ENCODE data around the gene GTF2F1. TPM values are rescaled to one million over a fixed set of nuclear protein-coding genes. Genes with fewer than 3 reads are reported as not detected.

GTF2F1 gene
- total and polyA plus RNA-seq, 9 of the 15 experiments (the other 6 are each of a cell fraction or from before 2014, with no cell fraction given) = 4.7 to 75.4 (median 68.4) TPM

DNA sequence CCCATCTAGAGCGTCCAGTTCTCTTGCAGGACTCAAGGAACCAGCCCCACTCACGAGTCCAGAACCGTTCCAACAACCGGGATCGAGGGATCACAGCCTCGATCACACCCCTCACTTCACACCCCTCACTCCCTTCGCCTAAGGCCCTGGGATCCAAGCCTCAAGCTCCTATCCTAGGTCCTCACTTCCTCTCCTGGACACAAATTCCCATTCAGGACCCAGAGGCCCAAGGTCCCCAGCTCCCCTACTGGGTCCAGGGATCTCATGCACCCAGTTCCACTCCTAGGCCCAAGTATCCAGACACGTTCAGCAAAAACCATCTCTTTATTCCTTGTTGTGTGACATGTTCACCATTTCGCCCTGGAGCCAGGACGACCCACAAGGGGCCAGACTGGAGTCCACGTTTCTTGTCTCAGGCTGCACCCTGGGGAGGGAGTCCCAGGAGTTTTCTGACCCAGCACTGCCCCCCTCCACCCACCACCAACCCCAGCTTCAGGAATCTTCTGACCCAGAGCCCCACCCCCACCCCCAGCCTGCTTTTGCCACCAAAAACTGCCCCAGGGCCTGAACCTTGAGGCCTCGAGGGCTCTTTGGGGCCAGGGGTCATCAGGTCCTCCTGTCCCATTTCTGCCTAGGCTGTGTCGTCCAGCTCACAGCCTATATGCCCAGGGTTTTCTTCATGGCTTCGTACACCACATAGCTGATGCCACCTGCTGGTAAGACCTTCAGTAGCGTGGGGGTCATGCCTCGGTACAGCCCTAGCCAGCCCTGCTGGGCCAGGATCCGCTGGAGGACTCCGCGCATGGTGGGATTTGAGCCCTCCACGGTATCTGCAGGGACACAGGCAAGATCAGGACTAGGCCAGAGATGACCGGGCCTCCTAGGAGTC lies 33.0 kb upstream of the GTF2F1 start (continued):
- TF ChIP-seq MCM2 (IDR thresholded peaks at IDR 0.05; ENCODE audit: low read depth) = no peak
- TF ChIP-seq POLR2AphosphoS2 (IDR thresholded peaks at IDR 0.05; ENCODE audit: low read length) = no peak
- TF ChIP-seq ZNF12 (CRISPR knock-in tag; IDR thresholded peaks at IDR 0.05) = peak; percentile 13; the same call in 1 of the 2 replicates
- TF ChIP-seq, protein P1, sequence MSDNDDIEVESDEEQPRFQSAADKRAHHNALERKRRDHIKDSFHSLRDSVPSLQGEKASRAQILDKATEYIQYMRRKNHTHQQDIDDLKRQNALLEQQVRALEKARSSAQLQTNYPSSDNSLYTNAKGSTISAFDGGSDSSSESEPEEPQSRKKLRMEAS (CRISPR knock-in tag; IDR thresholded peaks at IDR 0.05) = peak; percentile 61; the same call in 1 of the 2 replicates
- TF ChIP-seq, protein P2, sequence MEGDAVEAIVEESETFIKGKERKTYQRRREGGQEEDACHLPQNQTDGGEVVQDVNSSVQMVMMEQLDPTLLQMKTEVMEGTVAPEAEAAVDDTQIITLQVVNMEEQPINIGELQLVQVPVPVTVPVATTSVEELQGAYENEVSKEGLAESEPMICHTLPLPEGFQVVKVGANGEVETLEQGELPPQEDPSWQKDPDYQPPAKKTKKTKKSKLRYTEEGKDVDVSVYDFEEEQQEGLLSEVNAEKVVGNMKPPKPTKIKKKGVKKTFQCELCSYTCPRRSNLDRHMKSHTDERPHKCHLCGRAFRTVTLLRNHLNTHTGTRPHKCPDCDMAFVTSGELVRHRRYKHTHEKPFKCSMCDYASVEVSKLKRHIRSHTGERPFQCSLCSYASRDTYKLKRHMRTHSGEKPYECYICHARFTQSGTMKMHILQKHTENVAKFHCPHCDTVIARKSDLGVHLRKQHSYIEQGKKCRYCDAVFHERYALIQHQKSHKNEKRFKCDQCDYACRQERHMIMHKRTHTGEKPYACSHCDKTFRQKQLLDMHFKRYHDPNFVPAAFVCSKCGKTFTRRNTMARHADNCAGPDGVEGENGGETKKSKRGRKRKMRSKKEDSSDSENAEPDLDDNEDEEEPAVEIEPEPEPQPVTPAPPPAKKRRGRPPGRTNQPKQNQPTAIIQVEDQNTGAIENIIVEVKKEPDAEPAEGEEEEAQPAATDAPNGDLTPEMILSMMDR (IDR thresholded peaks at IDR 0.05 in 2 of 3, conservative IDR thresholded peaks at IDR 0.05 in 1 of 3; ENCODE audit: insufficient read depth in 2 of 3, low read depth in 1 of 3, low read length in 3 of 3) = peak; percentile 30 to 53 (median 45)
- TF ChIP-seq, protein P3, sequence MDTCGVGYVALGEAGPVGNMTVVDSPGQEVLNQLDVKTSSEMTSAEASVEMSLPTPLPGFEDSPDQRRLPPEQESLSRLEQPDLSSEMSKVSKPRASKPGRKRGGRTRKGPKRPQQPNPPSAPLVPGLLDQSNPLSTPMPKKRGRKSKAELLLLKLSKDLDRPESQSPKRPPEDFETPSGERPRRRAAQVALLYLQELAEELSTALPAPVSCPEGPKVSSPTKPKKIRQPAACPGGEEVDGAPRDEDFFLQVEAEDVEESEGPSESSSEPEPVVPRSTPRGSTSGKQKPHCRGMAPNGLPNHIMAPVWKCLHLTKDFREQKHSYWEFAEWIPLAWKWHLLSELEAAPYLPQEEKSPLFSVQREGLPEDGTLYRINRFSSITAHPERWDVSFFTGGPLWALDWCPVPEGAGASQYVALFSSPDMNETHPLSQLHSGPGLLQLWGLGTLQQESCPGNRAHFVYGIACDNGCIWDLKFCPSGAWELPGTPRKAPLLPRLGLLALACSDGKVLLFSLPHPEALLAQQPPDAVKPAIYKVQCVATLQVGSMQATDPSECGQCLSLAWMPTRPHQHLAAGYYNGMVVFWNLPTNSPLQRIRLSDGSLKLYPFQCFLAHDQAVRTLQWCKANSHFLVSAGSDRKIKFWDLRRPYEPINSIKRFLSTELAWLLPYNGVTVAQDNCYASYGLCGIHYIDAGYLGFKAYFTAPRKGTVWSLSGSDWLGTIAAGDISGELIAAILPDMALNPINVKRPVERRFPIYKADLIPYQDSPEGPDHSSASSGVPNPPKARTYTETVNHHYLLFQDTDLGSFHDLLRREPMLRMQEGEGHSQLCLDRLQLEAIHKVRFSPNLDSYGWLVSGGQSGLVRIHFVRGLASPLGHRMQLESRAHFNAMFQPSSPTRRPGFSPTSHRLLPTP (IDR thresholded peaks at IDR 0.05; ENCODE audit: borderline replicate concordance, extremely low read depth, insufficient read length) = no peak
- TF ChIP-seq FOSL1 (tag; conservative IDR thresholded peaks at IDR 0.05) = no peak
- no peak for TF ChIP-seq ZNF124 (CRISPR knock-in tag; IDR thresholded peaks at IDR 0.05)
- no peak for TF ChIP-seq ZNF79 (CRISPR knock-in tag; IDR thresholded peaks at IDR 0.05; ENCODE audit: low read depth)
- no peak; the same call in 1 of the 2 replicates for TF ChIP-seq TOE1 (IDR thresholded peaks at IDR 0.05; ENCODE audit: borderline replicate concordance)
- no peak for TF ChIP-seq TOE1 (CRISPR knock-in tag; IDR thresholded peaks at IDR 0.05; ENCODE audit: borderline replicate concordance, low read depth)
- no peak for TF ChIP-seq STAG1 (CRISPR knock-in tag; IDR thresholded peaks at IDR 0.05; ENCODE audit: borderline replicate concordance)
- TF ChIP-seq ZNF197 (CRISPR knock-in tag; IDR thresholded peaks at IDR 0.05; ENCODE audit: low read depth) = peak; percentile 90; the same call in 1 of the 2 replicates
- TF ChIP-seq ZNF561 (CRISPR knock-in tag; conservative IDR thresholded peaks at IDR 0.05) = 0 out of 2 replicates have a peak, but pooled peaks have one; percentile 25
- TF ChIP-seq EWSR1 (IDR thresholded peaks at IDR 0.05; ENCODE audit: borderline replicate concordance, low read depth, partially characterized antibody) = no peak
- no peak for TF ChIP-seq ATF7 (IDR thresholded peaks at IDR 0.05)
- TF ChIP-seq PHTF2 (CRISPR knock-in tag; IDR thresholded peaks at IDR 0.05) = no peak
- TF ChIP-seq, protein P4, sequence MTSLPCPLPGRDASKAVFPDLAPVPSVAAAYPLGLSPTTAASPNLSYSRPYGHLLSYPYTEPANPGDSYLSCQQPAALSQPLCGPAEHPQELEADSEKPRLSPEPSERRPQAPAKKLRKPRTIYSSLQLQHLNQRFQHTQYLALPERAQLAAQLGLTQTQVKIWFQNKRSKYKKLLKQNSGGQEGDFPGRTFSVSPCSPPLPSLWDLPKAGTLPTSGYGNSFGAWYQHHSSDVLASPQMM (CRISPR knock-in tag; IDR thresholded peaks at IDR 0.05) = no peak
- peak; percentile 70; the same call in 1 of the 2 replicates for TF ChIP-seq NFXL1 (CRISPR knock-in tag; IDR thresholded peaks at IDR 0.05)
- TF ChIP-seq ZNF764 (CRISPR knock-in tag; IDR thresholded peaks at IDR 0.05; ENCODE audit: low read depth) = no peak
- TF ChIP-seq MEF2D (tag; conservative IDR thresholded peaks at IDR 0.05; ENCODE audit: low read depth) = no peak; the same call in none of the 2 replicates
- TF ChIP-seq RBM17 (IDR thresholded peaks at IDR 0.05; ENCODE audit: borderline replicate concordance, low read depth, low read length) = no peak

All from K562 (cell line).